ENCODE results near the gene LIG1.

The LIG1 gene

GRCh38 chr19:48158210-48158790 lies 11.8 kb downstream of the LIG1 start:
- no peaks in the 10 kb centered on the region for H3K4me1 ChIP-seq (ENCODE audit: control insufficient read depth, insufficient read depth, low read length)
- TF ChIP-seq ZNF529 (tag by site-specific recombination; IDR thresholded peaks at IDR 0.05; ENCODE audit: insufficient replicate concordance) (no peak), ZNF645 (tag by site-specific recombination; IDR thresholded peaks at IDR 0.05) (no peak), ZNF521 (tag by site-specific recombination; IDR thresholded peaks at IDR 0.05) (no peak), ZNF48 (tag by site-specific recombination; IDR thresholded peaks at IDR 0.05) (no peak), ZNF571 (tag by site-specific recombination; IDR thresholded peaks at IDR 0.05) (no peak), ZNF518A (tag by site-specific recombination; conservative IDR thresholded peaks at IDR 0.05; ENCODE audit: low read depth) (no peak), ZNF18 (tag by site-specific recombination; IDR thresholded peaks at IDR 0.05) (no peak), ZNF626 (tag by site-specific recombination; IDR thresholded peaks at IDR 0.05) (no peak), ZNF548 (tag by site-specific recombination; IDR thresholded peaks at IDR 0.05) (no peak), MEIS1 (CRISPR knock-in tag; IDR thresholded peaks at IDR 0.05; ENCODE audit: borderline replicate concordance) (no peak), ZNF549 (tag by site-specific recombination; IDR thresholded peaks at IDR 0.05) (no peak), ZNF76 (tag by site-specific recombination; IDR thresholded peaks at IDR 0.05; ENCODE audit: borderline replicate concordance, low read depth) (no peak)
- H3K27ac ChIP-seq (ENCODE audit: extremely low read depth, low read depth, low read length), result no peak overlapping the region
- CTCF ChIA-PET, result interaction anchor here (0.6 to 1.0 kb wide), 3 partner anchors 11 to 195 kb away, joined by 3 to 4 read pairs (median 4); no protein-coding TSS in a partner anchor
- H3K4me3 ChIP-seq (ENCODE audit: low read depth, low read length), result no peak overlapping the region
- H3K9me3 ChIP-seq (ENCODE audit: control insufficient read depth, insufficient read depth, low read depth, low read length), result no peaks in the 10 kb centered on the region
- H3K36me3 ChIP-seq (ENCODE audit: control insufficient read depth in 2 of 2, insufficient read depth in 1 of 2, low read length in 2 of 2), result peaks cover 70 to 77% of the 10 kb centered on the region in 2 experiments
- POLR2A ChIA-PET, result no interaction called here

- ChIA-PET CTCF (interaction anchor here (0.9 to 5.2 kb wide), 6 partner anchors 30 to 192 kb away, joined by 3 to 56 read pairs (median 7); no protein-coding TSS in a partner anchor), POLR2A (interaction anchor here (0.6 kb wide), 1 partner anchor 62 kb away, joined by 3 read pairs; no protein-coding TSS in a partner anchor)
- Histone ChIP-seq H3K4me3 (ENCODE audit: low read depth, low read length) (no peak overlapping the region), H3K9me3 (ENCODE audit: control insufficient read depth, insufficient read depth, low read depth, low read length) (no peaks in the 10 kb centered on the region), H3K4me1 (ENCODE audit: control insufficient read depth, insufficient read depth, low read length) (no peaks in the 10 kb centered on the region), H3K36me3 (ENCODE audit: control insufficient read depth in 2 of 2, insufficient read depth in 1 of 2, low read length in 2 of 2) (peaks cover 62 to 78% of the 10 kb centered on the region in 2 experiments), H3K27ac (ENCODE audit: extremely low read depth, low read depth, low read length) (no peak overlapping the region)
- TF ChIP-seq ZXDB (tag by site-specific recombination; IDR thresholded peaks at IDR 0.05), result no peak
- TF ChIP-seq ZIC2 (tag by site-specific recombination; IDR thresholded peaks at IDR 0.05), result peak; percentile 54
- TF ChIP-seq SP7 (tag by site-specific recombination; IDR thresholded peaks at IDR 0.05), result 0 out of 2 replicates have a peak, but pooled peaks have one; percentile 28
- no peak for TF ChIP-seq PRDM2 (tag by site-specific recombination; IDR thresholded peaks at IDR 0.05; ENCODE audit: borderline replicate concordance)
- TF ChIP-seq ZNF24 (tag by site-specific recombination; IDR thresholded peaks at IDR 0.05), result 0 out of 2 replicates have a peak, but pooled peaks have one; percentile 36
- peak; percentile 72; the same call in 1 of the 2 replicates for TF ChIP-seq ZNF768 (tag by site-specific recombination; IDR thresholded peaks at IDR 0.05)
- TF ChIP-seq MZF1 (tag by site-specific recombination; IDR thresholded peaks at IDR 0.05; ENCODE audit: borderline replicate concordance), result peak; percentile 80
- no peak for TF ChIP-seq ZNF416 (tag by site-specific recombination; IDR thresholded peaks at IDR 0.05)
Measured at GRCh38 chr19:48154003-48154402, 16.1 kb downstream of the LIG1 start.
